ENCODE measurements around the gene ATP6V1B1.

ATP6V1B1 gene

DNA sequence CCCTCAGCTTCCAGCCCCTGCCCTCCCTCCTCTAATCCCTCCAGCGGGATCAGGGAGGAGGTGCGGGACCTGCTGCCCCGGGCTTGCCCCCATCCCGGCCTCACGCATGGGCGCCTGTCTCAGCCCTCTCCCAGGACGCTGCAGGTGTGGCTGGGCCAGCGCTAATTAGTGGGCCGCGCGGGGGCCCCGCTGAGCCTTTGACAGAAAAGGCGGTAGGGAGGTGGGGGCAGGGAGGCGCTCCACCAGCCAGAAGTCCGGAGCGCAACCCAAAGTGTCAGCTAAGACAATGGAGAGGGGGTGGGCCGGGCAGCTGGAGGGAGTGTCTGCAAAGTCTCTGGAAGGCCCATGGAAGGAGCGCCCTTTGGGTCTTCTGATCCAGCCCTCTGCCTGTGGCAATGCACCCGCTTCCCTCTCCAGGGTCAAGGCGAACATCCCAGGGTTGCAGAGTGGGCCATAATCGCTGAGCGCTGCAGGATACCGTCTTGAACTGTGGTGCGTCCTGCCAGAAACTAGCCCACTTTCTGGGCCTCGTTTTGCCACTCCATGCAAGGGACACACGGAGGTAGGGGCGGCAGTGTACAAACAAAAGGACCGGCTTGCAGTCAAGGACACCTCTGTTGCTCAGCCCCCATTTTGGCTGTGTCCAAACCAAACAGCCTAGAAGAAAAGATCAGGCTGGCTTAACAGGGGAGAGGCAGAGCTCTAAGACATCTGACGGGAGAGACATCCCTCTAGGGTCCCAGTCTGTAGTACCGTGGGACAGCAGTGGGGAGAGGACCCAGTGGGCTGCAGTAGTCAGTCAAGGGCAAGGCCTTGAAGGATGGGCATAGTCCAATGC is 3.5 kb downstream of the ATP6V1B1 start:
- Histone ChIP-seq H3K9ac (ENCODE audit: low read length in 2 of 2) (no peak overlapping the region), H3K4me3 (ENCODE audit: low read length in 2 of 2) (no peak overlapping the region), H3K27me3 (ENCODE audit: control insufficient read depth in 1 of 2, insufficient read depth in 2 of 2, low read length in 2 of 2) (peaks cover 5 to 28% of the 10 kb centered on the region in 2 donors)

DNA sequence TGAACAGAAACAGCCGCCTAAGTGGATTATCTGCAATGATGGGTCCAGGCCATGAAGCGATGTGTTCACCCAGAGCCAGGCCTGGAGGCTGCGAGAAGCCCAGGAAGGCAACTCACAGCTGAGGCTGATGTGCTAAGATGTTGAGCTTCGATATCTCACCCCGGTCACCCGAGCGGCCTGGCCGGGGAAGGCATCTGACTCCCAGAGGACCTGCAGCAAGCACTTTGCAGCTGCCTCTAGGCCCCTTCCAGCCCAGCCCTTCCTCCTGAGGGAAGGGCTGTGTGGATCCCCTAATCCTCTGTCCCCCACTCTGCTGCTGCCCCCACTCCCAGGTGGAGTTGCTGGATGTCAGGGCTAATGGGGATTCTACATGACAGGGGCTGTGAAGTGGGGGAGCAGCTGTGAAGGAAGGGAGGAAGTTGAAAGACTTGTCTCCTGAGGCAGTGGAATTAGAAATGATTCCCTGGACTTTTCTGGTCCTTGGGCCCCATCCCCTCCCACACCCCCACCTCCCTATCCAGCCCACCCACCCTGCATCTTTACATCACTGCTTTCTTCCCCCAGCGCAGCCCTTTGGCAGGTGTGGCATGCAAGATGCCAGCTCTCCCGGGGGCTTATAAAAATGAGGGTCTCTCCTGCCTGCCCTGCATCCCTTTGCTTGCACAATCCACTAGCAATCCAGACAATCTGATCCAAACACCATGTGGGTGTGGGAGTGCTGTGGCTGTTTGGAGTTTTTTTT is 4.3 kb downstream of the ATP6V1B1 start:
- H3K4me3 ChIP-seq (ENCODE audit: low read length in 2 of 2): no peak overlapping the region
- peaks cover 5 to 25% of the 10 kb centered on the region in 2 donors for H3K27me3 ChIP-seq (ENCODE audit: control insufficient read depth in 1 of 2, insufficient read depth in 2 of 2, low read length in 2 of 2)
- no peak overlapping the region for H3K27ac ChIP-seq (ENCODE audit: low read length)
- H3K9ac ChIP-seq (ENCODE audit: low read length in 2 of 2): no peak overlapping the region
- H3K4me1 ChIP-seq (ENCODE audit: control insufficient read depth, insufficient read depth, low read length): no peaks in the 10 kb centered on the region
- H3K9me3 ChIP-seq (ENCODE audit: control insufficient read depth in 2 of 2, low read length in 2 of 2): no peaks in the 10 kb centered on the region
- no peaks in the 10 kb centered on the region for H3K36me3 ChIP-seq (ENCODE audit: control insufficient read depth in 2 of 2, insufficient read depth in 2 of 2, low read length in 2 of 2)

More for the DNA sequence above, 3.5 kb downstream of the ATP6V1B1 start:
- H3K27ac ChIP-seq (ENCODE audit: low read length): no peak overlapping the region
- H3K36me3 ChIP-seq (ENCODE audit: control insufficient read depth in 2 of 2, insufficient read depth in 2 of 2, low read length in 2 of 2): no peaks in the 10 kb centered on the region
- H3K4me1 ChIP-seq (ENCODE audit: control insufficient read depth, insufficient read depth, low read length): no peaks in the 10 kb centered on the region
- H3K9me3 ChIP-seq (ENCODE audit: control insufficient read depth in 2 of 2, low read length in 2 of 2): no peaks in the 10 kb centered on the region

DNA sequence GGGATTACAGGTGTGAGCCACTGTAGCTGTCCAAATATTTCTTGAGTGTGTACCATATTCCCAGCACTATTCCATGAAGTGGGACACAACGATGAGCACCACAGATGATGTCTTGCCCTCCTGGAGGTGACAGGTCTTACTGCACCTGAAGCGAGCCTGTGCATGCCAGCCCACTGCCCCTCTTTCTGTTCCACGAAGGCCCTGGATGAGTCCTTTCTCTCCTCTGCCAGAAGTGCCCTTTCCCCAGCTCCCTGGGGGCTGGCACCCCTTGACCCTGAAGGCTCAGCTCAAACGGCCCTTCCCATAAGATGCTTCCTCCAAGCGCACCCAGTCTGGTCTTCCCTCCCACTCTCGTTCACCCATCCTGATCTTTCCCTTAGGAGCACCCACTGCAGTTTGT is 5.5 kb downstream of the ATP6V1B1 start:
- peaks cover 5 to 24% of the 10 kb centered on the region in 2 donors for H3K27me3 ChIP-seq (ENCODE audit: control insufficient read depth in 1 of 2, insufficient read depth in 2 of 2, low read length in 2 of 2)
- H3K4me1 ChIP-seq (ENCODE audit: control insufficient read depth, insufficient read depth, low read length): no peaks in the 10 kb centered on the region
- no peak overlapping the region for H3K27ac ChIP-seq (ENCODE audit: low read length)
- H3K9ac ChIP-seq (ENCODE audit: low read length in 2 of 2): no peak overlapping the region
- H3K36me3 ChIP-seq (ENCODE audit: control insufficient read depth in 2 of 2, insufficient read depth in 2 of 2, low read length in 2 of 2): no peaks in the 10 kb centered on the region
- H3K9me3 ChIP-seq (ENCODE audit: control insufficient read depth in 2 of 2, low read length in 2 of 2): no peaks in the 10 kb centered on the region
- no peak overlapping the region for H3K4me3 ChIP-seq (ENCODE audit: low read length in 2 of 2)

DNA sequence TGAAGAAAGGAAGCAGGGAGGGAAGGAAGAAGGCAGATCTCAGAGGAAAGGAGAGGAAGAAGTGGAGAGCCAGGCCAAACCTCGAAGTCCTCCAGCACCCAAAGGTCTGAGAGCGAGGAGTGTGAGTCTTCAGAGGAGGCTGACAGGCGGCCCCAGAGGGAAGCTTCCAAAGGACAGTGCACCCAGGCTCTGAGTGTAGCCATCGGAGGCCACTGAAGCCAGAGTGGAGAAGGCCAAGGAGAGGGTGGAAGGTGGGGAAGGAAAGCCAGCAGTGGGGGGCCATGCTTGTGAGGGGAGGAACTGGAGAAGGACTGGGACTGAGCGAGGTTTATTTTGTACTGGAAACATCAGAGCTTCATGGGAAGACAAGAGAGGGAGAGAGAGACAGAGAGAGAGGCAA is 6.0 kb downstream of the ATP6V1B1 start:
- no peaks in the 10 kb centered on the region for H3K36me3 ChIP-seq (ENCODE audit: control insufficient read depth in 2 of 2, insufficient read depth in 2 of 2, low read length in 2 of 2)
- peaks cover 5 to 24% of the 10 kb centered on the region in 2 donors for H3K27me3 ChIP-seq (ENCODE audit: control insufficient read depth in 1 of 2, insufficient read depth in 2 of 2, low read length in 2 of 2)
- H3K27ac ChIP-seq (ENCODE audit: low read length): no peak overlapping the region

DNA sequence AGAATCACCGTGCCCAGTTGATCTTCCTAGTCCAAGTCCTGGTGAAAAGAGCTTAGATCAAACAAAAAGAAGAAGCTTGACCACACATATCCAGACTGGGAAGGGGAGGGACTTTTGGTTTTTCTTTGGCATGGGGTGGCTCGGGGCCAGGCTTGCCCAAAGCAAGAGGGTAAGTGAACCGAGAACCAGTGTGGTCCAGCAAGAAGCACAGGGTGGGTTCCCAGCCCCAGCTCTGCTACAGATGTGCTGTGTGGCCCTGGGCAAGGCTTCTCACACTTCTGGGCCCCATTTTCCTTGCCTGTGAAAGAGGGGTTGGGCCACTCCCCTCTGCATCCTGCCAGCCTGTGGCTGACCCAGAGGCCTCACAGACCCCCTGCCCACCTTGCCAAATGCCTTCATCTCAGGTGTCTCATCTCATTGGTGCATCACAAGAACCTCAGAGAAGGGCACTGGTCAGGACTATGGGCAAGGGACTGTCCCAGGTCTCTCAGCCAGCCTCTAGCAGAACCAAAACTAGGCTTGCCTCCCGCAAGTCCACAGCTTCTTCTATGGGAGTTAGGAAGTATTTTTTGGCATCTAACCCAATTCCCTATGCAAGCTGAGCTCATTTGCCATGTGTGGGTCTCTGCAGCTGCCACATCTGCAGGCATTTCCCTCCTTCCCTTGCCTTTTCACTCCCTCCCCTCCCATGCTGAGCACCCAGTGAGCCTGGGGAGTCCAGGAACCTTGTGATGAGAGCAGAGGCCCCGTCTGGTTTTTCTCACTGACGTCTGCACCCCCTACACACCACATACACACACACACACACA is 6.9 kb downstream of the ATP6V1B1 start:
- Histone ChIP-seq H3K9ac (ENCODE audit: low read length in 2 of 2) (no peak overlapping the region), H3K4me3 (ENCODE audit: low read length in 2 of 2) (no peak overlapping the region), H3K36me3 (ENCODE audit: control insufficient read depth in 2 of 2, insufficient read depth in 2 of 2, low read length in 2 of 2) (no peaks in the 10 kb centered on the region), H3K27me3 (ENCODE audit: control insufficient read depth in 1 of 2, insufficient read depth in 2 of 2, low read length in 2 of 2) (peaks cover 11 to 32% of the 10 kb centered on the region in 2 donors), H3K4me1 (ENCODE audit: control insufficient read depth, insufficient read depth, low read length) (peaks cover under 1% of the 10 kb centered on the region), H3K9me3 (ENCODE audit: control insufficient read depth in 2 of 2, low read length in 2 of 2) (no peaks in the 10 kb centered on the region), H3K27ac (ENCODE audit: low read length) (no peak overlapping the region)

More for the DNA sequence above, 6.0 kb downstream of the ATP6V1B1 start:
- no peak overlapping the region for H3K4me3 ChIP-seq (ENCODE audit: low read length in 2 of 2)
- no peak overlapping the region for H3K9ac ChIP-seq (ENCODE audit: low read length in 2 of 2)
- H3K4me1 ChIP-seq (ENCODE audit: control insufficient read depth, insufficient read depth, low read length): no peaks in the 10 kb centered on the region
- no peaks in the 10 kb centered on the region for H3K9me3 ChIP-seq (ENCODE audit: control insufficient read depth in 2 of 2, low read length in 2 of 2)

DNA sequence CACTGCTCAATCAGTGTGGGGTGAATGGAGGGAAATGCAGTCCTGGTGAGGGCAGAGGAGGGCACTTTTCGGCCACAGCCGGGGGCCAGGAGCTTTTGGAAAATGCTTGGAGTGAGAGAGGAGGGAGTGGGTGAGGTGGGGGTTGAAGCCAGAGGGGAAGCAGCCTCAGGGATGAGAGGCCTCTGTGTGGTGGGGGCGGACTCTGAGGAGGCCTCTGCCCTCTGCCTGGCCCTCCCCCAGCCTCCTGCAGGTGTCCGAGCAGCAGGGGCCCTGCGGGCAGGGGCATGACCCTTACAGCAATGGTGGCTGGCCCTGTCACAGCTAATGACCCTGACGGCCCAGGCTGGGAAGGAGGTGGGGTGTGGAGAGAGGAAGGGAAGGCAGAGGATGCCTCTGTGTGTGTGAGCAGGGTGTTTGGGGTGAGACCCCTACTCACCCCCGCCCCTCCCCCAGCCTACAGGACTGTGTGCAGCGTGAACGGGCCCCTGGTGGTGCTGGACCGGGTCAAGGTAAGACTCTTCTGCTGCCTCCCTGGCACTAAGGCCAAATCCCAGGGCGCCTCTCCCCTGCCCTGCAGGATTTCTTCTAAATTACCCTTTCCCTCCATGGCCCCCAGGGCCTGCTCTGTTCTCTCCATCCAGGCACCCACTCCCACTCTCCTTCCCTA is 7.6 kb downstream of the ATP6V1B1 start:
- Histone ChIP-seq H3K9ac (ENCODE audit: low read length in 2 of 2) (no peak overlapping the region), H3K9me3 (ENCODE audit: control insufficient read depth in 2 of 2, low read length in 2 of 2) (no peaks in the 10 kb centered on the region), H3K4me3 (ENCODE audit: low read length in 2 of 2) (no peak overlapping the region), H3K4me1 (ENCODE audit: control insufficient read depth, insufficient read depth, low read length) (peaks cover 7% of the 10 kb centered on the region), H3K36me3 (ENCODE audit: control insufficient read depth in 2 of 2, insufficient read depth in 2 of 2, low read length in 2 of 2) (no peaks in the 10 kb centered on the region), H3K27me3 (ENCODE audit: control insufficient read depth in 1 of 2, insufficient read depth in 2 of 2, low read length in 2 of 2) (peaks cover 13 to 31% of the 10 kb centered on the region in 2 donors), H3K27ac (ENCODE audit: low read length) (no peak overlapping the region)

DNA sequence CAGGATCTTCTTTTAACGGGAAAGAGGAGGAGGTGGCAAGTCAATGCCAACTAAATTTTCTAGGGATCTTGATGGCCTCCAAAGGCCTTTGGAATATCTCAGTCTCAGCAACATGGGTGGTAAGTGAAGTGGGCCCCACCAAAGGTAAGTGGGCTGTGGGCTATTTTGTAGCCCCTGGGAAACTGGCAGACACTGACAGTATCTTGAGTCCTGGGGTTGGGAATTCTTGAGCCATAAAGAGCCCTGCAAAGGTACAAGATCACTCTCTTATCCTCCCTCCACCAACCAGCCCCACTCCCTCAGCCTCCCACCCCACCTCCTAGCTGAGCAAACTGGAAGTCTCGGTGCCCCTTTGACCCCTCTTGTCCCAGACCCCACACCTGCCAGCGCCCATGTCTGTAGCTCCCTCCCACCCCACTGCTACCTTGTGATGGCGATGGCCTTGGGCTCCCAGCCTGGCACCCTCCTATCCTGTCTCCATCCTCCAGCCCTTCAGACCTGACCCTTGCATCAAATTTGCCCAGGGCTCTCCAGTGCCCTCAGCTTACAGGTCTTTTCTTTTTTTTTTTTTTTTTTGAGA is 8.5 kb downstream of the ATP6V1B1 start:
- Histone ChIP-seq H3K9me3 (ENCODE audit: control insufficient read depth in 2 of 2, low read length in 2 of 2) (no peaks in the 10 kb centered on the region), H3K27ac (ENCODE audit: low read length) (no peak overlapping the region), H3K9ac (ENCODE audit: low read length in 2 of 2) (no peak overlapping the region), H3K36me3 (ENCODE audit: control insufficient read depth in 2 of 2, insufficient read depth in 2 of 2, low read length in 2 of 2) (no peaks in the 10 kb centered on the region), H3K4me3 (ENCODE audit: low read length in 2 of 2) (no peak overlapping the region), H3K27me3 (ENCODE audit: control insufficient read depth in 1 of 2, insufficient read depth in 2 of 2, low read length in 2 of 2) (peaks cover 10 to 27% of the 10 kb centered on the region in 2 donors), H3K4me1 (ENCODE audit: control insufficient read depth, insufficient read depth, low read length) (peaks cover 11% of the 10 kb centered on the region)

DNA sequence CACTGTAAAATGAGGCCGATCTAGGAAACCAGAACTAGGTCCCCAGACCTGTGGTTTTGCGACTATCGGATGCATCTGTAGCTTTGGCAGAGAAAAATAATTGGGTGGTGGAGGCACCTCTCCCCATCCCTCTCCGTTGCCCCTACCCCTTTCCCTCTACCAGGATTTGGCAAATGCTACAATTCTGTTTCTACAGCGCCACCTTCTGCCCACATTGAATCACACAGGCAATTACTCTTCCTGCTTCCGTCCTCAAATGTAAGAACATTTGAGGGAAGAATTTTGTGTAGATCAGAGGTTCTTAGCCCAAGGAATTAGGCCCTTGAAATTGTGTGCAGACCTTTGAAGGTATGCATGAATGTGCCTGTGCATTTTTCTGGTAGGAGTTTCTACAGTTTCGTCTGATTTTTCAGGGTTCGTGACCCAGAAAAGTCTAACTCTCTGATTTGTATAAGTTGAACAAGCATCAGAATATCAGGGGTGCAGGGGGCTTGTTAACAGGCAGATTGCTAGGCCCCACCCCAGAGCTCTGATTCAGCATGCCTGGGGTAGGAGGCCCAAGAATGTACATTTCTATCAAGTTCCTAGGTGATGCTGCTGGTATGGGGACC is 11.2 kb downstream of the ATP6V1B1 start:
- no peak overlapping the region for H3K4me3 ChIP-seq (ENCODE audit: low read length in 2 of 2)
- peaks cover 10 to 20% of the 10 kb centered on the region in 2 donors for H3K27me3 ChIP-seq (ENCODE audit: control insufficient read depth in 1 of 2, insufficient read depth in 2 of 2, low read length in 2 of 2)

DNA sequence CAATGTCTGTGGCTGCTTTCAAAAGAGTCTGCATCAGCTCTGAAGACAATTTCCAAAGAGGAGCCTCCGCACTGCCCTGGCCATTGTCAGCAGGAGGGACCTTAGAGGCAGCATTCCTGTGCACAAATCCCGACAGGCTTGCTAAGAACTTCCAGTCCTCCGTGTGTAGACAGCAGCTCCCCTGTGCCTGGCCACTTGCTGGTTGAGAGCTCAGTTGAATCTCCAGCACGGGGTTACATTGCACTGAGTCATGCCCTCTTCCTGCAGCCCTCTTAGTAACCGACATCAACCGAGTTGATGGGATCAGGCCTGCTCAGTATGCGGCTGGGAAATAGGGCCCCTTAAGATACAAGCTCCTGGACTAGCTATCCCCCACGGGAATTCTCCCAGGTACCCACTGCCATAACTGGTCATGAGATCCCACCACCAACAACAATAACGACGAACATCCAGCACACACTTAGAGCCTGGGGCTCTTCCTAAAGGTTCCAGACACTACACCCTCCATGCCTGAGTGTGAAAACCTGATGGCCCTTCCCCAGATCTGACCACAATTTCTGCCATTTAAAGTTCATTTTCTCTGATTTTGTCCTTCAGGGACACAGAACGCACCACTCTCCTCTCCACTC is 12.0 kb downstream of the ATP6V1B1 start:
- Histone ChIP-seq H3K36me3 (ENCODE audit: control insufficient read depth in 2 of 2, insufficient read depth in 2 of 2, low read length in 2 of 2) (no peaks in the 10 kb centered on the region), H3K9me3 (ENCODE audit: control insufficient read depth in 2 of 2, low read length in 2 of 2) (no peaks in the 10 kb centered on the region), H3K4me1 (ENCODE audit: control insufficient read depth, insufficient read depth, low read length) (peaks cover 11% of the 10 kb centered on the region), H3K27ac (ENCODE audit: low read length) (no peak overlapping the region), H3K27me3 (ENCODE audit: control insufficient read depth in 1 of 2, insufficient read depth in 2 of 2, low read length in 2 of 2) (peaks cover 10 to 18% of the 10 kb centered on the region in 2 donors), H3K4me3 (ENCODE audit: low read length in 2 of 2) (peak overlapping the region in 1 of 2 donors; percentile 73), H3K9ac (ENCODE audit: low read length in 2 of 2) (peak overlapping the region in 1 of 2 donors; percentile 29)

More for the DNA sequence above, 11.2 kb downstream of the ATP6V1B1 start:
- Histone ChIP-seq H3K27ac (ENCODE audit: low read length) (no peak overlapping the region), H3K36me3 (ENCODE audit: control insufficient read depth in 2 of 2, insufficient read depth in 2 of 2, low read length in 2 of 2) (no peaks in the 10 kb centered on the region), H3K9ac (ENCODE audit: low read length in 2 of 2) (no peak overlapping the region), H3K4me1 (ENCODE audit: control insufficient read depth, insufficient read depth, low read length) (peaks cover 11% of the 10 kb centered on the region), H3K9me3 (ENCODE audit: control insufficient read depth in 2 of 2, low read length in 2 of 2) (no peaks in the 10 kb centered on the region)
